Measurements from ENCODE around the gene TMEM37. TPM values are rescaled to one million over a fixed set of nuclear protein-coding genes. Genes with fewer than 3 reads are reported as not detected.
A peak's percentile ranks its signal among the peaks of the same experiment; 100 is the strongest.

TMEM37 gene
- total and polyA plus RNA-seq, 2 of the 13 experiments (the other 11 are each of a cell fraction or from before 2014, with no cell fraction given): 37.7 to 115 TPM

DNA sequence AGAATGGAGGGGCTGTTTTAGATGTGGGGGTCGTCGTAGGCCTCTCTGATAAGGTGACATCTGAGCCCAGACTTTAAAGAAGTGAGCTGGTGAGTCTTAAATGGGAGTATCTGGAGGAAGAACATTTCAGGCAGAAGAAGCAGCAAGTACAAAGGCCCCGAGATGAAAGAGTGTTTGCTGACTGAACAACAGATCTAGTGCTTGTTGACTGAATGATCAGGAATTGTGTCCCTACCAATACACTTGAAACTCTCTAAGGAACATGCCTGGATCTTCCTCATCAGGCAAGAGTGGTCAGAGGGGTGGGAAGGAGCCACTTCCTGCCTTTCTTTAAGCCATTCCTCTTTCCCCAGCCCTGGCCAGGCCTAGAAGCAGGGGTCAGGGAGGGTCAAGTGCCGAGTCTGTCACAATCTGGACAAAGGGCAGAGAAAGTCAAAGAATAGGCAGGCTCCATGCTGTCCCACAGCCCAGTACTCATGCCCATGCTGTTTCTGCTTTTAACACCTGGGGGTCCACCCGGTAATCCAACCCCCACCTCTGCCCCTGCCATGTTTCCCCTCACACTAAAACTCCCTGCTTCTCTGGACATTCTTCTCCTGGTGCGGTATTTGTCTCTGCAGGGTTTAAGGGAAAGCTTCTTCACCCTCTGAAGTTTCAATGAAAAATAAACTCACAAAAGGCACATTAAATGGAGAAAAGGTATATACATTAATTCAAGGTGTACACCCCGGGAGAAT, 3.0 kb upstream of the TMEM37 start:
- in situ Hi-C loops (cut with HindIII; ENCODE audit: extremely low pct_ligation_motif_present, low pct_unique_long_range_greater_than_20kb) (no loop called here), intact Hi-C loops (cut with micrococcal nuclease; ENCODE audit: unreplicated experiment) (no loop called here)
- peak overlapping the region; percentile 97 for H3K4me2 ChIP-seq (ENCODE audit: low read depth, low read length)
- WGBS (ENCODE audit: low lambda C conversion rate): 4% methylated on average over 7 of the region's 7 CpGs
- H3K27ac ChIP-seq (ENCODE audit: extremely low read length, insufficient read depth, low read length): peak overlapping the region; percentile 88
- 0 out of 3 replicates have a peak, but pooled peaks have one; percentile 0 for ATAC-seq
- no peaks in the 10 kb centered on the region for H3K36me3 ChIP-seq (replicated peaks in 1 of 2; ENCODE audit: control insufficient read depth in 1 of 2, insufficient read depth in 2 of 2, low read length in 2 of 2)
- peak; percentile 34 for FAIRE-seq
- H4K20me1 ChIP-seq (ENCODE audit: insufficient read depth, low read length): no peaks in the 10 kb centered on the region
- H2AFZ ChIP-seq (ENCODE audit: low read length): no peak overlapping the region
- ChIA-PET CTCF (ENCODE audit: low intra/inter-chr PET ratio, low total read pairs) (no interaction called here), POLR2A (interaction anchor here (0.7 kb wide), 1 partner anchor 9 kb away, joined by 3 read pairs; no protein-coding TSS in a partner anchor)
- H3K79me2 ChIP-seq (ENCODE audit: insufficient read depth, low read length): peaks cover 19% of the 10 kb centered on the region
- DNase-seq (ENCODE audit: low spot score): no peak
- peaks cover 88% of the 10 kb centered on the region for H3K4me1 ChIP-seq (ENCODE audit: insufficient read depth, low read length)
- H3K27me3 ChIP-seq (ENCODE audit: control insufficient read depth in 1 of 2, insufficient read depth in 2 of 2, low read length in 2 of 2): no peaks in the 10 kb centered on the region; a peak in 1 of 5 replicates
- peak overlapping the region; percentile 47 for H3K9ac ChIP-seq (ENCODE audit: insufficient read depth, low read depth, low read length)
- no peaks in the 10 kb centered on the region for H3K9me3 ChIP-seq (ENCODE audit: low read length)
- peak overlapping the region in 2 of 3 experiments; percentile 17 to 90; a peak in 3 of 6 replicates for H3K4me3 ChIP-seq (replicated peaks in 1 of 3; ENCODE audit: insufficient read depth in 1 of 3, low read depth in 2 of 3, low read length in 3 of 3)
- no TSS peak for BruUV-seq (replicated peaks)
- peak; percentile 35; the same call in 1 of the 2 replicates for TF ChIP-seq TCF7 (IDR thresholded peaks at IDR 0.05; ENCODE audit: low read depth)
- no peak for TF ChIP-seq SOX6 (IDR thresholded peaks at IDR 0.05)
- peak; percentile 76 for TF ChIP-seq SOX6 (CRISPR knock-in tag; IDR thresholded peaks at IDR 0.05)
- TF ChIP-seq GATAD2A (CRISPR knock-in tag; IDR thresholded peaks at IDR 0.05): peak; percentile 59
- TF ChIP-seq ZNF891 (CRISPR knock-in tag; IDR thresholded peaks at IDR 0.05): no peak
- TF ChIP-seq, protein P1, sequence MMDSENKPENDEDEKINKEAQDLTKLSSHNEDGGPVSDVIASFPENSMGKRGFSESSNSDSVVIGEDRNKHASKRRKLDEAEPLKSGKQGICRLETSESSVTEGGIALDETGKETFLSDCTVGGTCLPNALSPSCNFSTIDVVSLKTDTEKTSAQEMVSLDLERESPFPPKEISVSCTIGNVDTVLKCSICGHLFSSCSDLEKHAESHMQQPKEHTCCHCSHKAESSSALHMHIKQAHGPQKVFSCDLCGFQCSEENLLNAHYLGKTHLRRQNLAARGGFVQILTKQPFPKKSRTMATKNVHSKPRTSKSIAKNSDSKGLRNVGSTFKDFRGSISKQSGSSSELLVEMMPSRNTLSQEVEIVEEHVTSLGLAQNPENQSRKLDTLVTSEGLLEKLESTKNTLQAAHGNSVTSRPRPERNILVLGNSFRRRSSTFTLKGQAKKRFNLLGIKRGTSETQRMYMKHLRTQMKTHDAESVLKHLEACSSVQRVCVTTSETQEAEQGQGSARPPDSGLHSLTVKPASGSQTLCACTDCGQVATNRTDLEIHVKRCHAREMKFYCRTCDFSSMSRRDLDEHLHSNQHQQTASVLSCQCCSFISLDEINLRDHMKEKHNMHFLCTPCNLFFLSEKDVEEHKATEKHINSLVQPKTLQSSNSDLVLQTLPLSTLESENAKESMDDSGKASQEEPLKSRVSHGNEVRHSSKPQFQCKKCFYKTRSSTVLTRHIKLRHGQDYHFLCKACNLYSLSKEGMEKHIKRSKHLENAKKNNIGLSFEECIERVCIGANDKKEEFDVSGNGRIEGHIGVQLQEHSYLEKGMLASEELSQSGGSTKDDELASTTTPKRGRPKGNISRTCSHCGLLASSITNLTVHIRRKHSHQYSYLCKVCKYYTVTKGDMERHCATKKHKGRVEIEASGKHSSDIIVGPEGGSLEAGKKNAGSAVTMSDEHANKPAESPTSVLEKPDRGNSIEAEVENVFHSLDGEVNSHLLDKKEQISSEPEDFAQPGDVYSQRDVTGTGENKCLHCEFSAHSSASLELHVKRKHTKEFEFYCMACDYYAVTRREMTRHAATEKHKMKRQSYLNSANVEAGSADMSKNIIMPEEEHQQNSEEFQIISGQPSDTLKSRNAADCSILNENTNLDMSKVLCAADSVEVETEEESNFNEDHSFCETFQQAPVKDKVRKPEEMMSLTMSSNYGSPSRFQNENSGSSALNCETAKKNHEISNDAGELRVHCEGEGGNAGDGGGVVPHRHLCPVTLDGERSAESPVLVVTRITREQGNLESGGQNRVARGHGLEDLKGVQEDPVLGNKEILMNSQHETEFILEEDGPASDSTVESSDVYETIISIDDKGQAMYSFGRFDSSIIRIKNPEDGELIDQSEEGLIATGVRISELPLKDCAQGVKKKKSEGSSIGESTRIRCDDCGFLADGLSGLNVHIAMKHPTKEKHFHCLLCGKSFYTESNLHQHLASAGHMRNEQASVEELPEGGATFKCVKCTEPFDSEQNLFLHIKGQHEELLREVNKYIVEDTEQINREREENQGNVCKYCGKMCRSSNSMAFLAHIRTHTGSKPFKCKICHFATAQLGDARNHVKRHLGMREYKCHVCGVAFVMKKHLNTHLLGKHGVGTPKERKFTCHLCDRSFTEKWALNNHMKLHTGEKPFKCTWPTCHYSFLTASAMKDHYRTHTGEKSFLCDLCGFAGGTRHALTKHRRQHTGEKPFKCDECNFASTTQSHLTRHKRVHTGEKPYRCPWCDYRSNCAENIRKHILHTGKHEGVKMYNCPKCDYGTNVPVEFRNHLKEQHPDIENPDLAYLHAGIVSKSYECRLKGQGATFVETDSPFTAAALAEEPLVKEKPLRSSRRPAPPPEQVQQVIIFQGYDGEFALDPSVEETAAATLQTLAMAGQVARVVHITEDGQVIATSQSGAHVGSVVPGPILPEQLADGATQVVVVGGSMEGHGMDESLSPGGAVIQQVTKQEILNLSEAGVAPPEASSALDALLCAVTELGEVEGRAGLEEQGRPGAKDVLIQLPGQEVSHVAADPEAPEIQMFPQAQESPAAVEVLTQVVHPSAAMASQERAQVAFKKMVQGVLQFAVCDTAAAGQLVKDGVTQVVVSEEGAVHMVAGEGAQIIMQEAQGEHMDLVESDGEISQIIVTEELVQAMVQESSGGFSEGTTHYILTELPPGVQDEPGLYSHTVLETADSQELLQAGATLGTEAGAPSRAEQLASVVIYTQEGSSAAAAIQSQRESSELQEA (CRISPR knock-in tag; IDR thresholded peaks at IDR 0.05; ENCODE audit: not compliant biosample characterization): no peak
- 0 out of 2 replicates have a peak, but pooled peaks have one; percentile 1 for TF ChIP-seq SOX5 (CRISPR knock-in tag; IDR thresholded peaks at IDR 0.05; ENCODE audit: borderline replicate concordance)
- TF ChIP-seq ZNF263 (CRISPR knock-in tag; IDR thresholded peaks at IDR 0.05): 0 out of 2 replicates have a peak, but pooled peaks have one; percentile 13
- 0 out of 2 replicates have a peak, but pooled peaks have one; percentile 40 for TF ChIP-seq MYC (CRISPR knock-in tag; IDR thresholded peaks at IDR 0.05; ENCODE audit: borderline replicate concordance)
- peak; percentile 61; the same call in 1 of the 2 replicates for TF ChIP-seq ZNF350 (CRISPR knock-in tag; IDR thresholded peaks at IDR 0.05; ENCODE audit: borderline replicate concordance, low read depth)
- no peak for TF ChIP-seq POLR2A (IDR thresholded peaks at IDR 0.05; ENCODE audit: insufficient read depth in 1 of 2, low read depth in 2 of 2, low read length in 2 of 2)
- TF ChIP-seq, protein P2, sequence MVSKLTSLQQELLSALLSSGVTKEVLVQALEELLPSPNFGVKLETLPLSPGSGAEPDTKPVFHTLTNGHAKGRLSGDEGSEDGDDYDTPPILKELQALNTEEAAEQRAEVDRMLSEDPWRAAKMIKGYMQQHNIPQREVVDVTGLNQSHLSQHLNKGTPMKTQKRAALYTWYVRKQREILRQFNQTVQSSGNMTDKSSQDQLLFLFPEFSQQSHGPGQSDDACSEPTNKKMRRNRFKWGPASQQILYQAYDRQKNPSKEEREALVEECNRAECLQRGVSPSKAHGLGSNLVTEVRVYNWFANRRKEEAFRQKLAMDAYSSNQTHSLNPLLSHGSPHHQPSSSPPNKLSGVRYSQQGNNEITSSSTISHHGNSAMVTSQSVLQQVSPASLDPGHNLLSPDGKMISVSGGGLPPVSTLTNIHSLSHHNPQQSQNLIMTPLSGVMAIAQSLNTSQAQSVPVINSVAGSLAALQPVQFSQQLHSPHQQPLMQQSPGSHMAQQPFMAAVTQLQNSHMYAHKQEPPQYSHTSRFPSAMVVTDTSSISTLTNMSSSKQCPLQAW (CRISPR knock-in tag; IDR thresholded peaks at IDR 0.05): peak; percentile 51; the same call in 1 of the 2 replicates
- TF ChIP-seq HMGA1 (CRISPR knock-in tag; conservative IDR thresholded peaks at IDR 0.05): no peak
- no peak for TF ChIP-seq HOXD1 (CRISPR knock-in tag; IDR thresholded peaks at IDR 0.05)
- TF ChIP-seq SMAD9 (CRISPR knock-in tag; IDR thresholded peaks at IDR 0.05): no peak
- peak; percentile 82 for TF ChIP-seq NR2F2 (IDR thresholded peaks at IDR 0.05; ENCODE audit: borderline replicate concordance, low read depth)

Measured in HepG2 (cell line).